ENCODE results near the gene BLACAT1. TPM values are rescaled to one million over a fixed set of nuclear protein-coding genes. Genes with fewer than 3 reads are reported as not detected.

Gene BLACAT1
- polyA plus RNA-seq, 3 donors, result not detected

DNA sequence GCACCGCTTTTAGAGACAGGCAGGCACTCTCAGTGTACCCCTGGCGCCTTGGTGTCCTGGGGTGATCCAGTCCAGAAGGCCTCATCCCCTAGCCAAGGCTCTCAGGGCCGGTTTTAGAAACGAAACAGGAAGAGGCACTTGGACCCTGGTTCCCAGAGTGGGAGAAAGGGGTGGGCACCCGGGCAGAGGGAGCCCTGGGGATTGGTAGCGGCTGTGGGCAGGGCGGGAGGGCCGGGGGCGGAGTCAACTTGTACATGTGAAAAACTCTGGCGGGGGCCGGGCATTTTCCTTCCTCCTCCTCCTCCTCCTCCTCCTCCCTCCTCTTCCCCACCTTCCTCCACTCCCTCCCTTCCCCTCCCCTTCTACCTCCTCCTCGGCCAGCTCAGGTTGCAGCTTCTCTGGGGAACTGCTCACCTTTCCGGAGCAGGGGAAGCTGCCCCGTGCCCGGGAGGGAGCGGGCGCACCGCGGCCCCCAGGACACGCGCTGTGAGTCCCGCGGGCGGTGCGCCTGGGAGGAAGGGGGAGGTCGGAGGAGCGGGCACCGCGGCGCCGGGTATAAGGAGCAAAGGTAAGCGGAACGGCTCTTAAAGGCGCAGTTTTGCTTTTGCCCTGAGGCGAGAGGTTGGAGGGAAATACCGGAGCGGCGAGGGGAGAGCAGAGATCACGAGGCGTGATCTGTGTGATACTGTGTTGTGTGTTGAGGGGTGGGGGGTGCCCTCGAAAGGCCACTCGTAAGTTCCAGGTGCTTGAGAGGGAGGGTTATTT, 48.6 kb upstream of the BLACAT1 start, which contains the start of gene CDK18:
Gene CDK18 (plus strand): TSS at position 359 of the 765 bp plus-strand sequence. CDS start 18,499 bp downstream, outside the sequence.
- Histone ChIP-seq H3K27me3 (ENCODE audit: control insufficient read depth in 2 of 2, insufficient read depth in 2 of 2, low read length in 2 of 2) (no peaks in the 10 kb centered on the region), H3K4me2 (replicated peaks; ENCODE audit: extremely low read depth, low read length, poor library complexity, severe bottlenecking) (peak within 1 kb of the TSS; percentile 86), H3K36me3 (replicated peaks in 1 of 2; ENCODE audit: control insufficient read depth in 1 of 2, insufficient read depth in 2 of 2, low read length in 2 of 2) (no peaks in the 10 kb centered on the region), H3K27ac (ENCODE audit: low read depth in 1 of 2, low read length in 2 of 2) (no peak within 1 kb of the TSS), H4K20me1 (ENCODE audit: insufficient read depth, low read length) (no peaks in the 10 kb centered on the region), H3K9ac (ENCODE audit: insufficient read depth, low read length, poor library complexity, severe bottlenecking) (peak within 1 kb of the TSS; percentile 67), H2AFZ (ENCODE audit: insufficient read depth, low read depth, low read length, poor library complexity, severe bottlenecking) (peak within 1 kb of the TSS; percentile 92), H3K4me1 (ENCODE audit: control insufficient read depth in 1 of 2, insufficient read depth in 2 of 2, low read length in 2 of 2) (peaks cover 12 to 20% of the 10 kb centered on the region in 2 donors), H3K4me3 (replicated peaks in 1 of 3; ENCODE audit: low read depth in 2 of 3, low read length in 3 of 3) (peak within 1 kb of the TSS; percentile 39 to 79 (median 75)), H3K9me3 (replicated peaks in 1 of 2; ENCODE audit: control insufficient read depth in 1 of 2, insufficient read depth in 1 of 2, low read length in 2 of 2) (no peaks in the 10 kb centered on the region), H3K79me2 (ENCODE audit: insufficient read depth, low read length) (no peaks in the 10 kb centered on the region)
- intact Hi-C loops (cut with micrococcal nuclease), result no loop called here
- Mint-ChIP-seq H3K27me3 (ENCODE audit: low read depth in 3 of 3) (peaks cover 5 to 7% (median 6%) of the 10 kb centered on the region in 3 donors), H3K27ac (peak within 1 kb of the TSS in 3 of 7 donors; percentile 28 to 86 (median 68)), H3K4me1 (peaks cover 22% of the 10 kb centered on the region), H3K9me3 (no peaks in the 10 kb centered on the region), H3K36me3 (no peaks in the 10 kb centered on the region), H3K4me3 (peak within 1 kb of the TSS; percentile 79 to 86)
- TF ChIP-seq, protein P1, sequence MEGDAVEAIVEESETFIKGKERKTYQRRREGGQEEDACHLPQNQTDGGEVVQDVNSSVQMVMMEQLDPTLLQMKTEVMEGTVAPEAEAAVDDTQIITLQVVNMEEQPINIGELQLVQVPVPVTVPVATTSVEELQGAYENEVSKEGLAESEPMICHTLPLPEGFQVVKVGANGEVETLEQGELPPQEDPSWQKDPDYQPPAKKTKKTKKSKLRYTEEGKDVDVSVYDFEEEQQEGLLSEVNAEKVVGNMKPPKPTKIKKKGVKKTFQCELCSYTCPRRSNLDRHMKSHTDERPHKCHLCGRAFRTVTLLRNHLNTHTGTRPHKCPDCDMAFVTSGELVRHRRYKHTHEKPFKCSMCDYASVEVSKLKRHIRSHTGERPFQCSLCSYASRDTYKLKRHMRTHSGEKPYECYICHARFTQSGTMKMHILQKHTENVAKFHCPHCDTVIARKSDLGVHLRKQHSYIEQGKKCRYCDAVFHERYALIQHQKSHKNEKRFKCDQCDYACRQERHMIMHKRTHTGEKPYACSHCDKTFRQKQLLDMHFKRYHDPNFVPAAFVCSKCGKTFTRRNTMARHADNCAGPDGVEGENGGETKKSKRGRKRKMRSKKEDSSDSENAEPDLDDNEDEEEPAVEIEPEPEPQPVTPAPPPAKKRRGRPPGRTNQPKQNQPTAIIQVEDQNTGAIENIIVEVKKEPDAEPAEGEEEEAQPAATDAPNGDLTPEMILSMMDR (IDR thresholded peaks at IDR 0.05), result no peak
- DNase-seq, result peak; percentile 39 to 41 (median 39)
- WGBS (ENCODE audit: insufficient coverage), result 3% methylated on average over 31 of the region's 42 CpGs

DNA sequence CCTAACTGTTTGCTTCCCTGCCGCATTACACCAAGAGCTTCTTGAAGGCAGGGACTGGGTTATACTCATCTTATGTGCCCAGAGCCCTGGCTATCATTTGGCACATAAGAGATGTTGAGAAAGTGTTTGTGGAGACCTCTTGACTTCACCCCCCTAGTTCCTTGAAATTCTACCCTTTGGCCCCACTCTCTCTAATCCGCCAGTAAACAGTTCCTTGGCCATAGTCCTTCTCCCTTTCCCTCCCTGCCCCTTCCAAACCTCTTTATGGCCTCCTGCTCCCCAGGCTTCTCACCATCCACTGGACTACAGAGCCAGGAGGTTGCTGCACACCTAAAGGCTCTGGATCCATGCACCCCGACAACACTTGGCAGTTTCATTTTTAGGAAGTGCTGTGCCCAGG, 47.1 kb upstream of the BLACAT1 start:
- 53% methylated on average over 2 of the region's 3 CpGs for WGBS (ENCODE audit: insufficient coverage)
- Histone ChIP-seq H3K27ac (ENCODE audit: low read depth in 1 of 2, low read length in 2 of 2) (no peak overlapping the region), H2AFZ (ENCODE audit: insufficient read depth, low read depth, low read length, poor library complexity, severe bottlenecking) (no peak overlapping the region), H3K79me2 (ENCODE audit: insufficient read depth, low read length) (no peaks in the 10 kb centered on the region), H4K20me1 (ENCODE audit: insufficient read depth, low read length) (no peaks in the 10 kb centered on the region), H3K9me3 (replicated peaks in 1 of 2; ENCODE audit: control insufficient read depth in 1 of 2, insufficient read depth in 1 of 2, low read length in 2 of 2) (no peaks in the 10 kb centered on the region), H3K4me2 (replicated peaks; ENCODE audit: extremely low read depth, low read length, poor library complexity, severe bottlenecking) (no peak overlapping the region), H3K36me3 (replicated peaks in 1 of 2; ENCODE audit: control insufficient read depth in 1 of 2, insufficient read depth in 2 of 2, low read length in 2 of 2) (no peaks in the 10 kb centered on the region), H3K4me1 (ENCODE audit: control insufficient read depth in 1 of 2, insufficient read depth in 2 of 2, low read length in 2 of 2) (peaks cover 12 to 20% of the 10 kb centered on the region in 2 donors), H3K4me3 (replicated peaks in 1 of 3; ENCODE audit: low read depth in 2 of 3, low read length in 3 of 3) (no peak overlapping the region), H3K9ac (ENCODE audit: insufficient read depth, low read length, poor library complexity, severe bottlenecking) (no peak overlapping the region), H3K27me3 (ENCODE audit: control insufficient read depth in 2 of 2, insufficient read depth in 2 of 2, low read length in 2 of 2) (no peaks in the 10 kb centered on the region)
- Mint-ChIP-seq H3K9me3 (no peaks in the 10 kb centered on the region), H3K36me3 (no peaks in the 10 kb centered on the region), H3K4me3 (no peak overlapping the region), H3K27me3 (ENCODE audit: low read depth in 3 of 3) (peaks cover 5 to 7% (median 6%) of the 10 kb centered on the region in 3 donors), H3K4me1 (peaks cover 22% of the 10 kb centered on the region), H3K27ac (peak overlapping the region in 1 of 7 donors; percentile 28)
- TF ChIP-seq, protein P1 (IDR thresholded peaks at IDR 0.05), result no peak
- no peak for DNase-seq
- intact Hi-C loops (cut with micrococcal nuclease), result no loop called here

Measured in CD14-positive monocyte (primary cell).